ENCODE data around the gene IL1RL2. TPM values are rescaled to one million over a fixed set of nuclear protein-coding genes. Genes with fewer than 3 reads are reported as not detected.

Gene IL1RL2
- total and polyA plus RNA-seq, 2 of the 4 experiments (the other 2 are of a cell fraction), result 0.09 to 0.36 TPM

GRCh38 chr2:102235491-102235890 lies 48.7 kb downstream of the IL1RL2 start:
- BruUV-seq (replicated peaks), result no TSS peak
- no peak for TF ChIP-seq BHLHE40 (IDR thresholded peaks at IDR 0.05; ENCODE audit: low read depth, low read length)
- TF ChIP-seq CHD1 (IDR thresholded peaks at IDR 0.05; ENCODE audit: low read depth, low read length), result no peak
- no peak for TF ChIP-seq NFE2L2 (IDR thresholded peaks at IDR 0.05; ENCODE audit: low read depth, low read length)
- peak; percentile 40 for TF ChIP-seq SMC3 (IDR thresholded peaks at IDR 0.05; ENCODE audit: low read depth, low read length)
- peak; percentile 55 for TF ChIP-seq CTCF (conservative IDR thresholded peaks at IDR 0.05; ENCODE audit: low read depth, low read length)
- TF ChIP-seq RAD21 (IDR thresholded peaks at IDR 0.05; ENCODE audit: low read length), result peak; percentile 72
- no peak for TF ChIP-seq CEBPB (IDR thresholded peaks at IDR 0.05; ENCODE audit: low read depth, low read length)
- TF ChIP-seq RFX5 (IDR thresholded peaks at IDR 0.05; ENCODE audit: low read depth, low read length), result no peak
- TF ChIP-seq POLR2A (IDR thresholded peaks at IDR 0.05; ENCODE audit: low read depth, low read length), result no peak
- in situ Hi-C loops (cut with MboI; ENCODE audit: low sequenced_read_pairs), result loop anchor here (5.0 kb wide), 1 partner anchor 213 kb away; no protein-coding TSS in a partner anchor
- H4K5ac ChIP-seq (ENCODE audit: low read depth, low read length), result no peak overlapping the region
- peak overlapping the region; percentile 51; the same call in 1 of the 2 replicates for H4K91ac ChIP-seq (ENCODE audit: insufficient read depth, low read depth, low read length)
- no peaks in the 10 kb centered on the region for H3K79me1 ChIP-seq (ENCODE audit: low read depth in 1 of 2, low read length in 2 of 2)
- 78% methylated on average over 3 of the region's 5 CpGs; no CpG with 5 or more reads in 1 of the 2 experiments for WGBS, 2 experiments (ENCODE audit: extremely low coverage in 2 of 2, insufficient read length in 1 of 2)
- ChIA-PET POLR2A (ENCODE audit: unreplicated experiment) (no interaction called here), CTCF (interaction anchor here (0.6 to 1.4 kb wide), 3 partner anchors 98 to 230 kb away, joined by 3 read pairs; no protein-coding TSS in a partner anchor)
- peak overlapping the region; percentile 16 for H2BK120ac ChIP-seq (ENCODE audit: low read depth, low read length)
- H3K9me3 ChIP-seq (ENCODE audit: control insufficient read depth, insufficient read depth, low read length), result no peaks in the 10 kb centered on the region
- peak overlapping the region in 1 of 2 experiments; percentile 22; a peak in 1 of 4 replicates for H4K8ac ChIP-seq (ENCODE audit: low read depth in 2 of 2, low read length in 2 of 2)
- peaks cover 7% of the 10 kb centered on the region for H3K4me1 ChIP-seq (ENCODE audit: control insufficient read depth, insufficient read depth, low read length)
- no peak overlapping the region for H3K27ac ChIP-seq (ENCODE audit: insufficient read depth, low read length)
- H3K9me1 ChIP-seq (ENCODE audit: insufficient read depth, low read length), result peaks cover 27% of the 10 kb centered on the region
- H2AFZ ChIP-seq (replicated peaks; ENCODE audit: low read length, poor library complexity), result peak overlapping the region; percentile 60
- intact Hi-C loops (cut with micrococcal nuclease), result loop anchor here (1.0 to 5.0 kb wide), 3 partner anchors 68 to 208 kb away; partner anchors contain the start of gene IL18R1
- peak overlapping the region; percentile 20 for H2AK9ac ChIP-seq (replicated peaks; ENCODE audit: low read depth, low read length, poor library complexity)
- peak; percentile 62 for ATAC-seq (ENCODE audit: low read depth)
- no peak overlapping the region for H3K23ac ChIP-seq (ENCODE audit: low read depth, low read length)
- H3K14ac ChIP-seq (replicated peaks; ENCODE audit: low read depth, low read length), result no peak overlapping the region
- 0 out of 3 replicates have a peak overlapping the region, but pooled peaks have one; percentile 19 for H2BK15ac ChIP-seq (ENCODE audit: low read depth, low read length)
- no peak overlapping the region for H3K4me3 ChIP-seq (ENCODE audit: insufficient read depth, low read depth, low read length)
- H3K56ac ChIP-seq (ENCODE audit: extremely low read depth, insufficient read depth, low read length), result no peak overlapping the region
- H2BK5ac ChIP-seq (ENCODE audit: low read depth, low read length, poor library complexity, severe bottlenecking), result no peak overlapping the region
- peak overlapping the region; percentile 81 for H2AK5ac ChIP-seq (ENCODE audit: low read depth, low read length)
- no peak overlapping the region for H3K18ac ChIP-seq (ENCODE audit: low read depth, low read length)
- no peak overlapping the region for H3K4me2 ChIP-seq (ENCODE audit: low read depth, low read length)
- peak overlapping the region; percentile 48 for H3K4ac ChIP-seq (ENCODE audit: low read depth, low read length)
- H3K36me3 ChIP-seq (ENCODE audit: control insufficient read depth, insufficient read depth, low read length), result no peaks in the 10 kb centered on the region
- H2BK20ac ChIP-seq (ENCODE audit: low read depth, low read length), result peak overlapping the region; percentile 59
- dilution Hi-C loops (cut with HindIII; ENCODE audit: low sequenced_read_pairs, unreplicated experiment), result no loop called here
- peak; percentile 29 for DNase-seq
- no peaks in the 10 kb centered on the region for H4K20me1 ChIP-seq (ENCODE audit: insufficient read depth, low read length)
- no peak overlapping the region for H3K9ac ChIP-seq (ENCODE audit: low read depth, low read length)
- no peaks in the 10 kb centered on the region for H3K27me3 ChIP-seq (ENCODE audit: control insufficient read depth, insufficient read depth, low read length)

Measured in IMR-90 (cell line).